H1 (cell line): ENCODE measurements around the gene VMO1. TPM values are rescaled to one million over a fixed set of nuclear protein-coding genes. Genes with fewer than 3 reads are reported as not detected.
A peak's percentile ranks its signal among the peaks of the same experiment; 100 is the strongest.

Experiments
- CTCF ChIA-PET: fragments of 300-600 bp; sonication (Branson Sonifier 250); formaldehyde crosslinking; loops from one replicate; lab custom pipeline; 2021; ENCODE audit not compliant: partially characterized antibody; lab: Charles Lee
- POLR2A ChIA-PET: fragments of 300-600 bp; sonication (Branson Sonifier 250); formaldehyde crosslinking; loops from one replicate; lab custom pipeline; 2021; ENCODE audit warnings: inconsistent platforms; ENCODE audit not compliant: partially characterized antibody; lab: Charles Lee
- DNase-seq, 2 experiments: peaks; one replicate each; pipeline versions ENCODE4 v3.0.0 to v3.0.0-alpha.2; 2010 to 2022; ENCODE audit warnings: low spot score in 2 of 2, low read depth in 1 of 2, mixed read lengths in 1 of 2
- FAIRE-seq: peaks from 2 replicates; lab custom pipeline; 2011; peaks lifted over from hg19 to GRCh38; lab: Jason Lieb, UNC
- H2AFZ ChIP-seq: 2 replicates; pipeline ENCODE4 v1.8.1; 2012; ENCODE audit warnings: low read length, inconsistent platforms
- H2AK5ac ChIP-seq: 2 replicates; pipeline ENCODE4 v1.6.1; 2013; ENCODE audit warnings: low read depth, low read length
- H2BK120ac ChIP-seq: replicated peaks from 2 replicates; pipeline ENCODE3; 2013; ENCODE audit warnings: low read depth, low read length, inconsistent platforms
- H2BK12ac ChIP-seq: 2 replicates; pipeline ENCODE4 v1.6.1; 2013; ENCODE audit warnings: low read depth, low read length
- H2BK15ac ChIP-seq: 2 replicates; pipeline ENCODE4 v1.6.1; 2013; ENCODE audit warnings: low read length
- H2BK20ac ChIP-seq: 2 replicates; pipeline ENCODE4 v1.6.1; 2013; ENCODE audit warnings: low read length
- H2BK5ac ChIP-seq: 2 replicates; pipeline ENCODE4 v1.6.1; 2013; ENCODE audit warnings: low read depth, low read length
- H3K14ac ChIP-seq: 2 replicates; pipeline ENCODE4 v1.6.1; 2013; ENCODE audit warnings: inconsistent platforms; ENCODE audit not compliant: insufficient read length
- H3K18ac ChIP-seq: 2 replicates; pipeline ENCODE4 v1.6.1; 2013; ENCODE audit warnings: low read length; ENCODE audit errors: extremely low read depth
- H3K23ac ChIP-seq: 2 replicates; pipeline ENCODE4 v1.6.1; 2013; ENCODE audit warnings: inconsistent platforms; ENCODE audit not compliant: insufficient read length
- H3K23me2 ChIP-seq: 2 replicates; pipeline ENCODE4 v1.6.1; 2013; ENCODE audit warnings: low read depth, low read length
- H3K27ac ChIP-seq: 2 replicates; pipeline ENCODE4 v1.6.1; 2011; ENCODE audit warnings: low read depth, low read length, inconsistent platforms
- H3K27me3 ChIP-seq, 4 experiments: replicated peaks in 1 of 4; 1 replicate in 1 of 4; 2 replicates in 3 of 4; pipeline versions ENCODE4 v1.6.1 to v1.8.1; 2011 to 2013; ENCODE audit warnings: low read length in 3 of 4, mild to moderate bottlenecking in 3 of 4, inconsistent platforms in 2 of 4, mixed read lengths in 2 of 4, moderate library complexity in 1 of 4; ENCODE audit not compliant: control insufficient read depth in 3 of 4, insufficient read depth in 3 of 4; ENCODE audit errors: extremely low read depth in 1 of 4
- H3K36me3 ChIP-seq, 4 experiments: 2 replicates each; pipeline versions ENCODE4 v1.6.1 to v1.8.1; 2011 to 2013; ENCODE audit warnings: mild to moderate bottlenecking in 4 of 4, low read length in 3 of 4, moderate library complexity in 2 of 4, control low read depth in 1 of 4, inconsistent platforms in 1 of 4; ENCODE audit not compliant: insufficient read depth in 4 of 4, control insufficient read depth in 2 of 4
- H3K4ac ChIP-seq: replicated peaks from 2 replicates; pipeline ENCODE3; 2013; ENCODE audit warnings: low read length, low read depth, mixed read lengths, inconsistent platforms; ENCODE audit not compliant: insufficient read length
- H3K4me1 ChIP-seq, 4 experiments: replicated peaks in 1 of 4; 1 replicate in 1 of 4; 2 replicates in 3 of 4; pipeline versions ENCODE4 v1.6.1 to v1.8.1; 2011 to 2013; ENCODE audit warnings: low read length in 3 of 4, inconsistent platforms in 2 of 4, mixed read lengths in 1 of 4; ENCODE audit not compliant: insufficient read depth in 4 of 4, control insufficient read depth in 3 of 4
- H3K4me2 ChIP-seq, 2 experiments: 2 replicates each; pipeline versions ENCODE4 v1.6.1 to v1.8.1; 2011 to 2013; ENCODE audit warnings: low read depth in 2 of 2, low read length in 2 of 2, control low read depth in 1 of 2, inconsistent platforms in 1 of 2, mild to moderate bottlenecking in 1 of 2; ENCODE audit not compliant: insufficient read depth in 1 of 2
- H3K4me3 ChIP-seq, 4 experiments: fragments of 200-600, 300-600 bp in 1 of 4; sonication (generic), shearing (Covaris generic), sonication (Bioruptor Twin) in 1 of 4; 2 replicates each; pipeline versions ENCODE4 v1.5.1 to v1.8.1; 2011 to 2016; ENCODE audit warnings: low read length in 4 of 4, low read depth in 3 of 4, control low read depth in 2 of 4, inconsistent platforms in 2 of 4, mild to moderate bottlenecking in 2 of 4, mixed read lengths in 1 of 4, moderate library complexity in 1 of 4; ENCODE audit not compliant: insufficient read depth in 2 of 4; ENCODE audit errors: extremely low read depth in 1 of 4
- H3K56ac ChIP-seq: replicated peaks from 2 replicates; pipeline ENCODE3; 2013; ENCODE audit warnings: low read depth, mild to moderate bottlenecking, mixed read lengths, low read length, inconsistent platforms; ENCODE audit not compliant: insufficient read length
- H3K79me1 ChIP-seq: 2 replicates; pipeline ENCODE4 v1.6.1; 2013; ENCODE audit warnings: low read depth, low read length, control low read depth
- H3K79me2 ChIP-seq, 2 experiments: 2 replicates each; pipeline versions ENCODE4 v1.6.1 to v1.8.1; 2012 to 2013; ENCODE audit warnings: low read length in 2 of 2, mild to moderate bottlenecking in 2 of 2, inconsistent platforms in 1 of 2; ENCODE audit not compliant: insufficient read depth in 2 of 2, control insufficient read depth in 1 of 2
- H3K9ac ChIP-seq, 4 experiments: replicated peaks in 1 of 4; 1 replicate in 1 of 4; 2 replicates in 3 of 4; pipeline versions ENCODE4 v1.6.1 to v1.8.1; 2011 to 2013; ENCODE audit warnings: low read depth in 3 of 4, low read length in 3 of 4, control low read depth in 2 of 4, mild to moderate bottlenecking in 2 of 4, moderate library complexity in 2 of 4, inconsistent platforms in 1 of 4; ENCODE audit errors: extremely low read depth in 1 of 4
- H3K9me3 ChIP-seq, 2 experiments: 2 replicates each; pipeline versions ENCODE4 v1.6.1 to v1.8.1; 2012 to 2013; ENCODE audit warnings: mild to moderate bottlenecking in 2 of 2, moderate library complexity in 2 of 2, control low read depth in 1 of 2, inconsistent platforms in 1 of 2, low read depth in 1 of 2, low read length in 1 of 2, mixed read lengths in 1 of 2; ENCODE audit not compliant: insufficient read depth in 2 of 2
- H4K20me1 ChIP-seq, 2 experiments: replicated peaks in 1 of 2; 2 replicates each; pipeline versions ENCODE3 to v1.8.1; 2011 to 2013; ENCODE audit warnings: inconsistent platforms in 2 of 2, low read length in 2 of 2, mild to moderate bottlenecking in 1 of 2; ENCODE audit not compliant: insufficient read depth in 2 of 2, control insufficient read depth in 1 of 2
- H4K5ac ChIP-seq: 2 replicates; pipeline ENCODE4 v1.6.1; 2013; ENCODE audit warnings: low read length, low read depth, mixed read lengths, inconsistent platforms; ENCODE audit not compliant: insufficient read length
- H4K8ac ChIP-seq: 2 replicates; pipeline ENCODE4 v1.8.0; 2013; ENCODE audit warnings: mild to moderate bottlenecking, moderate library complexity, low read length, inconsistent platforms; ENCODE audit not compliant: insufficient read depth; ENCODE audit errors: extremely low read depth
- H4K91ac ChIP-seq: replicated peaks from 2 replicates; pipeline ENCODE3; 2013; ENCODE audit warnings: low read length, mixed read lengths, inconsistent platforms; ENCODE audit not compliant: insufficient read length
- ASH2L ChIP-seq: fragments of 200-600, 300-600 bp; sonication (generic); IDR thresholded peaks from one replicate; pipeline ENCODE4 v1.7.1; 2017; ENCODE audit warnings: low read length
- CHD1 ChIP-seq: IDR thresholded peaks from 2 replicates; pipeline ENCODE4 v1.6.1; 2012; ENCODE audit warnings: low read depth, low read length, improper control_type of control experiment
- CREB1 ChIP-seq: IDR thresholded peaks from 2 replicates; pipeline ENCODE4 v1.6.1; 2012; ENCODE audit warnings: inconsistent platforms
- CTBP2 ChIP-seq: IDR thresholded peaks from 2 replicates; pipeline ENCODE4 v1.7.0; 2011; ENCODE audit warnings: borderline replicate concordance, mild to moderate bottlenecking, moderate library complexity, mixed read lengths, low read length; ENCODE audit not compliant: insufficient read depth, insufficient read length
- CTCF ChIP-seq, 3 experiments: IDR thresholded peaks; 1 replicate in 2 of 3; 2 replicates in 1 of 3; pipeline versions ENCODE4 v1.5.1 to v1.6.1; 2011; ENCODE audit warnings: low read length in 3 of 3, mild to moderate bottlenecking in 3 of 3, inconsistent platforms in 2 of 3, low read depth in 1 of 3, moderate library complexity in 1 of 3; ENCODE audit not compliant: insufficient read depth in 1 of 3; ENCODE audit errors: control extremely low read depth in 1 of 3
- GABPA ChIP-seq: IDR thresholded peaks from 2 replicates; pipeline ENCODE4 v1.6.1; 2011; ENCODE audit warnings: mild to moderate bottlenecking, low read length, moderate library complexity, borderline replicate concordance; ENCODE audit not compliant: insufficient read depth
- POU5F1 ChIP-seq: IDR thresholded peaks from 2 replicates; pipeline ENCODE4 v1.6.1; 2011; ENCODE audit warnings: low read depth, mild to moderate bottlenecking, low read length, moderate library complexity
- RAD21 ChIP-seq, 2 experiments: IDR thresholded peaks in 1 of 2; conservative IDR thresholded peaks in 1 of 2; 2 replicates each; pipeline ENCODE4 v1.6.1; 2011; ENCODE audit warnings: low read depth in 2 of 2, low read length in 2 of 2, improper control_type of control experiment in 1 of 2, inconsistent platforms in 1 of 2, mild to moderate bottlenecking in 1 of 2, moderate library complexity in 1 of 2
- SP4 ChIP-seq: IDR thresholded peaks from 2 replicates; pipeline ENCODE4 v1.6.1; 2012; ENCODE audit warnings: low read length, inconsistent platforms
- SRF ChIP-seq: IDR thresholded peaks from 2 replicates; pipeline ENCODE4 v1.6.1; 2011; ENCODE audit warnings: mild to moderate bottlenecking, low read depth, low read length, moderate library complexity
- WGBS, 2 experiments: shearing (Covaris generic) in 1 of 2; methylation state at CpG; one replicate each; pipeline versions ENCODE4 v1.1.6 to v1.1.7; 2013 to 2015; ENCODE audit warnings: low lambda C conversion rate in 2 of 2, mixed read lengths in 2 of 2, inconsistent platforms in 1 of 2, low coverage in 1 of 2, missing lambda C conversion rate in 1 of 2; ENCODE audit not compliant: insufficient replicate concordance in 2 of 2, insufficient coverage in 1 of 2, insufficient read length in 1 of 2; ENCODE audit errors: extremely low coverage in 1 of 2, missing lambda C conversion rate in 1 of 2; 5-methylcytosine and 5-hydroxymethylcytosine counted together
- polyA plus RNA-seq, 7 experiments: library from polyadenylated mRNA; depleted of rRNA in 3 of 7; stranded (reverse) in 5 of 7; unstranded in 2 of 7; fragments of >200 nt in 5 of 7; fragments of 200-250 nt in 2 of 7; gene quantifications; 1 replicate in 5 of 7; 2 replicates in 1 of 7; 4 replicates in 1 of 7; pipeline versions ENCODE4 v1.2.1 to v1.2.3, GENCODE V29; 2011 to 2013; ENCODE audit warnings: missing spikeins in 2 of 7, mixed read lengths in 2 of 7
- total RNA-seq: library from RNA; stranded (reverse); fragmentation: NEBNext Ultra II Directional; extraction: Animal tissue kit (Norgen Biotek cat#: 25700); gene quantifications from 2 replicates; pipeline ENCODE4 v1.2.1, GENCODE V29; 2021

VMO1 gene
- total and polyA plus RNA-seq, 2 of the 8 experiments (the other 6 are each of a cell fraction or from before 2014, with no cell fraction given), result 0.30 TPM; not detected in 1

- Histone ChIP-seq H3K4me3 (no peak overlapping the region), H3K4me1 (no peaks in the 10 kb centered on the region), H3K79me1 (no peaks in the 10 kb centered on the region), H3K23ac (no peak overlapping the region), H3K9ac (no peak overlapping the region), H2BK120ac (no peak overlapping the region), H2BK15ac (no peak overlapping the region), H3K4me2 (no peak overlapping the region), H4K91ac (no peak overlapping the region), H3K9me3 (no peaks in the 10 kb centered on the region), H3K18ac (no peak overlapping the region), H3K23me2 (no peaks in the 10 kb centered on the region), H3K27me3 (no peaks in the 10 kb centered on the region), H3K14ac (no peak overlapping the region), H2BK5ac (no peak overlapping the region), H3K27ac (no peak overlapping the region), H2BK20ac (no peak overlapping the region), H4K8ac (no peak overlapping the region), H3K4ac (no peak overlapping the region), H2BK12ac (no peak overlapping the region), H2AFZ (no peak overlapping the region), H3K36me3 (peaks cover 0 to 3% (median 1%) of the 10 kb centered on the region in 4 experiments; a peak in 4 of 8 replicates), H2AK5ac (no peak overlapping the region), H3K79me2 (no peaks in the 10 kb centered on the region), H3K56ac (no peak overlapping the region), H4K20me1 (peaks cover 0 to 2% of the 10 kb centered on the region in 2 experiments), H4K5ac (no peak overlapping the region)
- ChIA-PET CTCF (interaction anchor here (0.7 to 4.1 kb wide), 10 partner anchors 8 to 133 kb away, joined by 3 to 16 read pairs (median 4); no protein-coding TSS in a partner anchor), POLR2A (interaction anchor here (0.6 to 2.7 kb wide), 7 partner anchors 9 to 266 kb away, joined by 3 to 14 read pairs (median 3); partner anchors contain the start of genes MINK1 and PLD2)
- 87% methylated on average over 12 of the region's 12 CpGs; no CpG with 5 or more reads in 1 of the 2 experiments for WGBS, 2 experiments
- no peak for FAIRE-seq
- no peak for DNase-seq
- TF ChIP-seq SP4 (no peak), GABPA (no peak), ASH2L (no peak), SRF (no peak), POU5F1 (no peak), RAD21 (IDR thresholded peaks at IDR 0.05 in 1 of 2, conservative IDR thresholded peaks at IDR 0.05 in 1 of 2; ENCODE audit: low read depth in 2 of 2, low read length in 2 of 2) (0 out of 4 replicates have a peak, but pooled peaks of 1 of the 2 experiments have one; percentile 6), CTCF (IDR thresholded peaks at IDR 0.05; ENCODE audit: control extremely low read depth in 1 of 3, insufficient read depth in 1 of 3, low read depth in 1 of 3, low read length in 3 of 3) (peak in 1 of 3 experiments; percentile 19; a peak in 1 of 4 replicates), CTBP2 (no peak), CREB1 (no peak), CHD1 (no peak)
Observed at GRCh38 chr17:4823373-4824089, 37.4 kb upstream of the VMO1 start.
